GM12891 (cell line): Measurements from ENCODE around the gene YPEL4.
A peak's percentile ranks its signal among the peaks of the same experiment; 100 is the strongest.

Experiments
- DNase-seq: peaks from one replicate; pipeline ENCODE4 v3.0.0; 2011; ENCODE audit warnings: low spot score; ENCODE audit not compliant: insufficient read length
- FAIRE-seq: peaks from 2 replicates; lab custom pipeline; 2011; peaks lifted over from hg19 to GRCh38; lab: Jason Lieb, UNC
- PAX5 ChIP-seq: IDR thresholded peaks from 2 replicates; pipeline ENCODE4 v1.6.1; 2011; ENCODE audit warnings: low read length, moderate library complexity, mild to moderate bottlenecking; ENCODE audit not compliant: insufficient read depth, severe bottlenecking
- POLR2A ChIP-seq: IDR thresholded peaks from 2 replicates; pipeline ENCODE4 v1.6.1; 2011; ENCODE audit warnings: low read depth, low read length, control low read depth
- POLR2AphosphoS5 ChIP-seq: IDR thresholded peaks from 2 replicates; pipeline ENCODE4 v1.6.1; 2011; ENCODE audit warnings: low read depth, low read length, control low read depth
- POU2F2 ChIP-seq: IDR thresholded peaks from 2 replicates; pipeline ENCODE4 v1.6.1; 2011; ENCODE audit warnings: low read depth, mild to moderate bottlenecking, control low read depth, low read length, moderate library complexity
- SPI1 ChIP-seq: IDR thresholded peaks from 2 replicates; pipeline ENCODE4 v1.6.1; 2011; ENCODE audit warnings: low read depth, low read length, control low read depth
- TAF1 ChIP-seq: IDR thresholded peaks from 2 replicates; pipeline ENCODE4 v1.6.1; 2011; ENCODE audit warnings: low read depth, low read length, control low read depth

The YPEL4 gene

DNA sequence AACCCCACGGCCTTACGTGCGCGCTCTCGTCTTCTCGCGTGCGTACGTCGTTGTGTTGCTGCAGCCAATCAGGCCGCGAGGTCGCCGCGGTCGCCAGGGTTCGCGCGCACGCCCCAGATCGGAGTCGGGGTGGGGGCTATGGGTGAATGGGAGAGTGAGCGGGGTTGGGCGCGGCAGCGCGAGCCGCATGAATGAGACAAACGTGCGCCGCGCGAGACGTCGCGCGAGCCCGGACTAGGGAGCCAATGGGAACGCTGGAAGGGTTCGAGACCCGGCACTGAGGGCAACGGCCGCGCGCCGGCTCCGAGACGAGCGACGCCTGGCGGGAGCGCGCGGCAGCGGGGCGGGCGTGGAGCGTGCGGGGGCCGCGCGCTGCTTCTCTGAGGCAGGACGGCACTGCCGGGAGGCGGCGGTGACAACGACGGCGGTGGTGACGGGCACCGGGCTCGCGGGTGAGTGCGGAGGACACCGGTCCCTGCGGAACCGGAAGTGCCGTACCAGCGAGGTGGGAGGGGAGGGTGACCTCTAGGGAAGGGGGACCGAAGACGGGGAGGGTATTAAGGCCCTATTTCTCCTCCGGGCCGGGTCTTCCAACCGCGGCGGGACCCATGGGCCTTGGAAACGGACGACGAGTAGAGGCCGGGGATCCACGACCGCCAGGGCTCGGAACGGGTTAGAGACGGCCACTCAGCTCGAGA, 18.2 kb upstream of the YPEL4 start, which contains the start of gene ZDHHC5:
TSS of gene ZDHHC5 (plus strand) at position 379 of the 698 bp plus-strand sequence. CDS start 4,977 bp downstream, outside the sequence.
- DNase-seq (peak; percentile 95), FAIRE-seq (peak; percentile 99)
- peak; percentile 39; the same call in 1 of the 2 replicates for TF ChIP-seq POU2F2
- TF ChIP-seq SPI1 = no peak
- TF ChIP-seq TAF1 = peak; percentile 83
- peak; percentile 2 for TF ChIP-seq PAX5
- peak; percentile 73; the same call in 1 of the 2 replicates for TF ChIP-seq POLR2AphosphoS5
- TF ChIP-seq POLR2A = peak; percentile 92

DNA sequence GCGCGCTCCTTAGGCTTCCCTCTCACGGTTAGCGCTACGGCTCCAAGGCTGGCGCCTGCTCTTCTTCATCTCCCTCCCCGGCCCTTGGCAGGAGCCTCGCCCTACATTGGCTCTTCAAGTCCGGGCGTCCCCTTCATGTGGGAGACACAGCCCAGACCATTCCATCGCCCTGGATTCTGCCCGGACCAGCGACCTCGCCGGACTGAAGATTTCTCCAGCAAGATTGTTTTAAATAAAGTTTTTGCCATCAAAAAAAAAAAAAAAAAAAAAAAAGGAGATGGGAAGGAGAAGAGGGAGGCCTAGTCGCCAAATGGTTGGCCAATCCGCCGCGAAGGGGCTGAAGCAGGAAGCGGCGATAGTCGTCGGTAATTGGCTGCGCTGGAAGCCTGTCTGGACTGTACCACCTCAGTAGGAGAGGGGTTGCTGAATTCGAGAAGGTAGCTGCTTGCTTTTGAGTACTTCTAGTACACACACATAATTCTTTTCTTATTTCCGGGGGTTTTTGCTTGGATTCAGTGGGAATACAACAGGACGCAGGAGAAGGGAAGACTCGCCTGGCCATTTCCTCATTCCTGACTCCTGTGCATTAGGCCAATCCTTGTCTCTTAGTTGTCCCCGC, 17.5 kb upstream of the YPEL4 start:
- peak; percentile 82 for DNase-seq
- no peak for FAIRE-seq
- TF ChIP-seq POLR2A (no peak), SPI1 (peak; percentile 76)

DNA sequence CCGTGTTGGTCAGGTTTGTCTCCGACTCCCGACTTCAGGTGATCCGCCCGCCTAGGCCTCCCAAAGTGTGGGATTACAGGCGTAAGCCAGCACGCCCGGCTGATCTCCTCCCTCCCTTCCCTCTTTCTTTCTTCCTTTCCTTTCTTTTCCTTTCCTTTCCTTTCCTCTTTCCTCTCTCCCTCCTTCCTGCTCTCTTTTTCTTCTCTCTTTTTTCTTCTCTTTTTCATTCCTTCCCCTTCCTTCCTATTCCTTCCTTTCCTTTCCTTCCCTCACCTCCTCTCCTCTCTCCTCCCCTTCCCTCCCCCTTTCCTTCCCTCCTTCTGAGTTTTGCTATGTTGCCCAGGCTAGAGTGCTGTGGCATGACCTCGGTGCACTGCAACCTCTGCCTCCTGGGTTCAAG, 14.3 kb upstream of the YPEL4 start:
- DNase-seq (no peak), FAIRE-seq (no peak)
- TF ChIP-seq POLR2A (no peak), POLR2AphosphoS5 (no peak), SPI1 (no peak), POU2F2 (no peak), TAF1 (no peak), PAX5 (no peak)

DNA sequence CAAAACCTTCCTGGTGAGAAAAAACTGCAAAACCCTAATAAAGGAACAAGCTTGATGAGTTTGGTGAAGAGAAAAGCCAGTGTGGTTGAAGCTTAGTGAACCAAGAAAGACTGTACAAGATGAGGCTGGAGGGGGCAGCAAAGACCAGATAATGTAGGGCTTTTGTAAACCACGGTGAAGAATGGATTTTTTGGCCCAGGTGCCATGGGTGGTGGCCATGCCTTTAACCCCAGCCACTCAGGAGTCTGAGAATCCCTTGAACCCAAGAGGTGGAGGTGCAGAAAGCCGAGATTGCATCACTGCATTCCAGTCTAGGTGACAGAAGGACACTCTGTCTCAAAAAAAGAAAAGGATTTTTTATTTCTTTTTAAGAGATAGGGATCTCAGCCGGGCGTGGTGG, 13.2 kb upstream of the YPEL4 start:
- no peak for DNase-seq
- TF ChIP-seq POU2F2 = no peak
- FAIRE-seq = no peak

DNA sequence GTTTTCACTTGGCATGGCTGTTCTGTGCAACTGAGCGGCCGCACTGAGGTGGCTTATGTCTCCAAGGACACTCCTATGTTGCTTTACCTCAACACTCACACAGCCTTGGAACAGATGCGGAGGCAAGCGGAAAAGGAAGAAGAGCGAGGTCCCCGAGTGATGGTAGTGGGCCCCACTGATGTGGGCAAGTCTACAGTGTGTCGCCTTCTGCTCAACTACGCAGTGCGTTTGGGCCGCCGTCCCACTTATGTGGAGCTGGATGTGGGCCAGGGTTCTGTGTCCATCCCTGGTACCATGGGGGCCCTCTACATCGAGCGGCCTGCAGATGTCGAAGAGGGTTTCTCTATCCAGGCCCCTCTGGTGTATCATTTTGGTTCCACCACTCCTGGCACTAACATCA, 10.0 kb upstream of the YPEL4 start:
- no peak for FAIRE-seq
- TF ChIP-seq SPI1 (no peak), POLR2AphosphoS5 (no peak), TAF1 (no peak), PAX5 (no peak), POLR2A (no peak), POU2F2 (no peak)
- no peak for DNase-seq

DNA sequence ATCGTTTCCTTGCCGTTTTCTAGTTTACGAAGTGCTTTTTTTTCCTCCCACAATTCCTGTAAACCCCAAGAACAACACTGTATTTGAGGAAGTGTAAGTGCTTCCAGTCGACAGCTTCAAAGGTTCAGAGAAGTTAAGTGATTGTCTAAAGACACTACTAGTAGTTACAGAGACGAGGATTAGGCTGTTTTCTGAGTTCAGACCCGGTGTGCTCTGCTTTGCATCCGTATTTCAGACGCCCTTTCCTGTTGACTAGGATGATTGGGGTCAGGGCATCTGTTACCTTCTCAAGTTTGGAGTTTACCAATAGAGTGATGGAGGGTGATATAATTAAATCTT, 8.3 kb upstream of the YPEL4 start:
- FAIRE-seq = no peak
- DNase-seq = no peak
- TF ChIP-seq POLR2A (no peak), POU2F2 (no peak), SPI1 (peak; percentile 64), POLR2AphosphoS5 (no peak), PAX5 (no peak)

DNA sequence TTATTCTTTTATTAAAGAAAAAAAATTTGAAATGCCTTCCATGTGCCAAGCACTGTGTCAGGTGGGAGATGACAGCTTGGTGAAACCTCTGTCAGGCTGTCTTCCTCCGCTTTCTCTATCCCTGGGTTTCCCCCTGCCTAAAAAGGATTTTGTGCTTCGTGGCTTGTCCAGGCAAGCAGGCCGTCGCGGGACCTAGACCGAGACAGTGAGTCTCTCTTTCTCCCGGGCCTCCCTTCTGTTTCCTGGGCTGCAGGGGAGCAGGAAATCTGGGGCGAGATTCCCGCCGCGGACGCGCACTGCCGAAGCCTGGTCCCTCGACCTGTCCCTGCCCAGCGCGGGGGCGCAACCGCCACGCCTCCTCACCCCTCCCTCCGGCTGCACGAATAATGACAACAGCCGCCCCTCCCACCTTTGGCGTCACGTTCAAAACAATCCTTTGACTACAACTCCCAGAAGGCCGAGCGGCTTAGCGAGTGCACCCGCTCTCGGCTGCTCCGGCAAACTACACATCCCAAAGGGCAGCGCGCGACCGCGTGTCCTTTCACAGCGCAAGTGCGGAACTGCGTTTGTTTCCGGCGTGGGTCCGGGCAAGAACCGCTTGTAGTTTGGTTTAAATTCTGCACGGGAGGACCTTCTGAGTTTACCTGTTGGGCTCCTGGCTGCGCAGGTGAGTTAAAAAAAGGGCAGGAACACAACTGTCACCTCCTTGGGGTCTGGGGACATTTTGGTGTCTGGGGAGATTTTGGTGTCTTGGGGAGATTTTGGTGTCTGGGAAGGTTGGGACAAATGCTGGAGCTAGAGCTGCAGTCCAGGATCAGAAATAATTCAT, 7.7 kb upstream of the YPEL4 start, which contains the start of gene CLP1:
TSS of gene CLP1 (plus strand) at position 569 of the 829 bp plus-strand sequence. CDS start 1,715 bp downstream, outside the sequence.
- 0 out of 2 replicates have a peak, but pooled peaks have one; percentile 41 for TF ChIP-seq POU2F2
- TF ChIP-seq POLR2AphosphoS5 = no peak; the same call in 1 of the 2 replicates
- TF ChIP-seq PAX5 = no peak
- peak; percentile 49; the same call in 1 of the 2 replicates for TF ChIP-seq TAF1
- TF ChIP-seq SPI1 = peak; percentile 58
- peak; percentile 58; the same call in 1 of the 2 replicates for TF ChIP-seq POLR2A
- FAIRE-seq (peak; percentile 99), DNase-seq (peak; percentile 88)

DNA sequence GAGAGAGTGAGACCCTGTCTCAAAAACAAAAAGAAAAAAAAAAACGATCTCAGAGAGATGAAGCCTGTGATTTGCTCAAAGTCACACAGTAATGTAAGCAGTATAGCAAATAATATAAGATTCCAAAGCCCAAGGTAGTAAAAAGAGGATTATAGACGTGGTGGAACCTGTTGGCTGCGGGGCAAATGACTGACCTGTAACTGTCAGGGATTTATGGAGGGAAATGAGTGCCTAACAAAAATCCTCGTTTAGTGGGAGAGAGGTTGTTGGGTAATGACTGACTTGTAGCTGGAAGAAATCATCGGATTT, 7.1 kb upstream of the YPEL4 start:
- DNase-seq (no peak), FAIRE-seq (no peak)
- TF ChIP-seq TAF1 = no peak
- TF ChIP-seq POU2F2 = no peak
- TF ChIP-seq POLR2AphosphoS5 = no peak
- no peak for TF ChIP-seq SPI1
- TF ChIP-seq PAX5 = no peak
- no peak for TF ChIP-seq POLR2A

DNA sequence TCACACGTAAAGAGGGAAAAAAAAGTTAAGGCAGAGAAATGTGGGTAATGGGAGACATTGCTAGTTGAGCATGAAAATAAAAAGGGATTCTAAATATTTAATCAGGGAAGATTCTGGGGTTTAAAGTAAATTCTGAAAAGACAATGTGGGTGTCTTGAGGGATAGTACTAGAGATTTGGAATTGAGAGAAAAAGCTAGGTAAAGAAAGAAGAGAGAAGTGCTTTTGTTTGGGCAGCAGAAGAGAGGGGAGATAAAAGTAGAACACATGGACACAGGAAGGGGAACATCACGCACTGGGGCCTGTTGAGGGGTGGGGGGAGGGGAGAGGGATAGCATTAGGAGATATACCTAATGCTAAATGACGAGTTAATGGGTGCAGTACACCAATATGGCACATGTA, 3.5 kb upstream of the YPEL4 start:
- DNase-seq (no peak), FAIRE-seq (no peak)
- no peak for TF ChIP-seq PAX5
- no peak for TF ChIP-seq SPI1
- TF ChIP-seq POLR2AphosphoS5 = no peak
- no peak for TF ChIP-seq POLR2A
- no peak for TF ChIP-seq POU2F2
- TF ChIP-seq TAF1 = no peak
